GM19025 (cell line): ENCODE data around the gene MAPK10.
"Not testable (repeated sequence)": the region's sequence is repeated elsewhere in the genome, so short reads cannot be mapped to it uniquely, and the experiment has no call there.

ENCODE experiments used
- ATAC-seq: cut with Tn5 transposase; IDR thresholded peaks from one replicate; pipeline ENCODE4 v1.9.1; 2021; ENCODE audit warnings: mild to moderate bottlenecking, low read depth, moderate library complexity; ENCODE audit not compliant: unreplicated experiment

MAPK10 gene

GRCh38 chr4:86344127-86344526, 15.7 kb downstream of the MAPK10 start:
- no peak for ATAC-seq

- no peak for ATAC-seq
Observed at GRCh38 chr4:86338989-86339388, 20.9 kb downstream of the MAPK10 start.

- no peak for ATAC-seq
Observed at GRCh38 chr4:86338521-86338920, 21.3 kb downstream of the MAPK10 start.

- no peak for ATAC-seq
Observed at GRCh38 chr4:86334020-86334750, 25.7 kb downstream of the MAPK10 start.

GRCh38 chr4:86333236-86333635, 26.6 kb downstream of the MAPK10 start:
- ATAC-seq: no peak

GRCh38 chr4:86330961-86331742, 28.7 kb downstream of the MAPK10 start:
- ATAC-seq: no peak

GRCh38 chr4:86330411-86330810, 29.4 kb downstream of the MAPK10 start:
- ATAC-seq: not testable (repeated sequence)

- ATAC-seq: no peak
Observed at GRCh38 chr4:86329431-86329830, 30.4 kb downstream of the MAPK10 start.

GRCh38 chr4:86326400-86326799, 33.5 kb downstream of the MAPK10 start:
- ATAC-seq: no peak

GRCh38 chr4:86319390-86319789, 40.5 kb downstream of the MAPK10 start:
- ATAC-seq: no peak

- ATAC-seq: no peak
Observed at GRCh38 chr4:86315579-86315978, 44.3 kb downstream of the MAPK10 start.

GRCh38 chr4:86313656-86314055, 46.2 kb downstream of the MAPK10 start:
- no peak for ATAC-seq

GRCh38 chr4:86307432-86307831, 52.4 kb downstream of the MAPK10 start:
- no peak for ATAC-seq

- no peak for ATAC-seq
Observed at GRCh38 chr4:86306816-86307215, 53.0 kb downstream of the MAPK10 start.

GRCh38 chr4:86302830-86303229, 57.0 kb downstream of the MAPK10 start:
- ATAC-seq: no peak

- no peak for ATAC-seq
Observed at GRCh38 chr4:86302251-86302650, 57.6 kb downstream of the MAPK10 start.

GRCh38 chr4:86300516-86300915, 59.3 kb downstream of the MAPK10 start:
- ATAC-seq: no peak

GRCh38 chr4:86296865-86297264, 63.0 kb downstream of the MAPK10 start:
- no peak for ATAC-seq

GRCh38 chr4:86294883-86295282, 65.0 kb downstream of the MAPK10 start:
- ATAC-seq: no peak

- ATAC-seq: no peak
Observed at GRCh38 chr4:86291180-86291579, 68.7 kb downstream of the MAPK10 start.

- no peak for ATAC-seq
Observed at GRCh38 chr4:86286726-86287125, 73.1 kb downstream of the MAPK10 start.

GRCh38 chr4:86283371-86283770, 76.5 kb downstream of the MAPK10 start:
- ATAC-seq: no peak
